ENCODE measurements around the gene COL18A1.

The COL18A1 gene

GRCh38 chr21:45533361-45533845 is 128.4 kb downstream of the COL18A1 start:
- DNase-seq (ENCODE audit: low read depth, low spot score), result no peak

GRCh38 chr21:45533846-45534635 is 129.1 kb downstream of the COL18A1 start:
- DNase-seq (ENCODE audit: low read depth, low spot score), result no peak

- no peak for DNase-seq (ENCODE audit: low read depth, low spot score)
These were observed 129.8 kb downstream of the COL18A1 start for GRCh38 chr21:45534636-45535331.

- DNase-seq (ENCODE audit: low read depth, low spot score), result no peak
These were observed 130.5 kb downstream of the COL18A1 start for GRCh38 chr21:45535341-45536081.

GRCh38 chr21:45536301-45537081 is 131.5 kb downstream of the COL18A1 start:
- no peak for DNase-seq (ENCODE audit: low read depth, low spot score)

- DNase-seq (ENCODE audit: low read depth, low spot score), result no peak
These were observed 132.3 kb downstream of the COL18A1 start for GRCh38 chr21:45537111-45537745.

GRCh38 chr21:45537746-45538291 is 132.9 kb downstream of the COL18A1 start:
- DNase-seq (ENCODE audit: low read depth, low spot score), result no peak

- no peak for DNase-seq (ENCODE audit: low read depth, low spot score)
These were observed 133.5 kb downstream of the COL18A1 start for GRCh38 chr21:45538381-45539045.

GRCh38 chr21:45539046-45539795 is 134.3 kb downstream of the COL18A1 start:
- no peak for DNase-seq (ENCODE audit: low read depth, low spot score)

GRCh38 chr21:45539796-45540600 is 135.0 kb downstream of the COL18A1 start:
- no peak for DNase-seq (ENCODE audit: low read depth, low spot score)

- no peak for DNase-seq (ENCODE audit: low read depth, low spot score)
These were observed 135.6 kb downstream of the COL18A1 start for GRCh38 chr21:45540601-45540970.

- DNase-seq (ENCODE audit: low read depth, low spot score), result no peak
These were observed 136.5 kb downstream of the COL18A1 start for GRCh38 chr21:45541221-45542039.

- DNase-seq (ENCODE audit: low read depth, low spot score), result no peak
These were observed 137.3 kb downstream of the COL18A1 start, which contains the start of gene SLC19A1 for GRCh38 chr21:45542242-45542666. Gene SLC19A1, minus strand, starts transcription at chr21:45542440. Its CDS starts 4,481 bp downstream, at chr21:45537959.

GRCh38 chr21:45542667-45543370 is 137.9 kb downstream of the COL18A1 start:
- DNase-seq (ENCODE audit: low read depth, low spot score), result no peak

- DNase-seq (ENCODE audit: low read depth, low spot score), result no peak
These were observed 138.4 kb downstream of the COL18A1 start for GRCh38 chr21:45543371-45543709.

- DNase-seq (ENCODE audit: low read depth, low spot score), result no peak
These were observed 138.9 kb downstream of the COL18A1 start for GRCh38 chr21:45543710-45544448.
